GM21619 (cell line): ENCODE results near the gene GRIK3.
"Not testable (repeated sequence)": the region's sequence is repeated elsewhere in the genome, so short reads cannot be mapped to it uniquely, and the experiment has no call there.

Experiments used
- ATAC-seq: cut with Tn5 transposase; IDR thresholded peaks from one replicate; pipeline ENCODE4 v1.9.1; 2021; ENCODE audit not compliant: unreplicated experiment

GRIK3 gene

GRCh38 chr1:36911561-36912364 is 122.6 kb downstream of the GRIK3 start:
- ATAC-seq = no peak

GRCh38 chr1:36910886-36911540 is 123.3 kb downstream of the GRIK3 start:
- no peak for ATAC-seq

DNA sequence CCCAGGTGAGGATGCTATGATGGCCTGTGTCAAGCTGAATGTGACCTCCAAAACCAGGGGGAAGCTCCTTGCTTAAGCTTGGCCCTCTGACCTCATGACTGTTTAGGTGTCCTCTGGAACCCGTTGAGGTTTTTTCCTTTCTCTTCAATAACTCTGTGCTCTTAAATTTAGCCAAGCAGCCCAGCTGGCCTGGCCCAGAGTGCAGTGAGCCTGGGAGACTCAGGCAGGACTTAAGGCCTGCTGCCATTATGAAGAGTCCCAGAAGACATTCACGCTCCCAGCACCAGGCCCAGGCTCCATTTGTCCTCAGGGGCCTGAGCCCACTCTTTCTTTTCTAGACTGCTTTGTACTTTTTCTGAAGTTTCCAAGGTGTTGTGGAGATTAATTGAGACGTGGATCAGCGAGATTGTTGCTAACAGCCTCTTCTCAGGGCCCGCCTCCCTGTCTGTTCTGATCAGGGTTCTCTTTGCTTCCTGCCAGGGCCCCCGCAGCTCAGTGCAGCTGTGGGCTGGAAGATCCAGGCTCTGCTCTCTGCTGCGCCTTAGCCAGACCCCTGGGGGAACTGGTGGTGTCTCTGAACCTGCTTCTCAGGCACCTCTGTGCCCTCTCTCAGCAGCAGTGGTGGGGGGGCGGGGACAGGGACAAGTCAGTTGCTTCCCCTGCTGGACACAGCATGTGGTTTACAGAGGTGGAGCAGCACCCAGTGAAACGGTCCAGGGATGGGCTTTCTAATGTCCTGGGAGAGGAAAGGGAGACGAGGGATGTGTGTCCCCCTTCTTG is 124.2 kb downstream of the GRIK3 start:
- no peak for ATAC-seq

DNA sequence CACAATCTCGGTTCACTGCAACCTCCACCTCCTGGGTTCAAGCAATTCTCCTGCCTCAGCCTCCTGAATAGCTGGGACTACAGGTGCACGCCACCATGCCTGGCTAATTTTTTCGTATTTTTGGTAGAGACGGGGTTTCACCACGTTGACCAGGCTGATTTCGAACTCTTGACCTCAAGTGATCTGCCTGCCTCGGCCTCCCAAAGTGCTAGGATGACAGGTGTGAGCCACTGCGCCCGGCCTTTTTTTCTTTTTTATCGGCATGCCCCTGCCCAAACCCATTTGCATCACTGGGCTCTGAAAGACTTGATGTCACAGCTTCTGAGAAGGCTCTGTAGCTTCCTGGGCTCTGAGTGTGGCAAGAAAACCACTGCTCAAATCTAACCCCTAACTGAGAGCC is 125.0 kb downstream of the GRIK3 start:
- ATAC-seq = not testable (repeated sequence)

DNA sequence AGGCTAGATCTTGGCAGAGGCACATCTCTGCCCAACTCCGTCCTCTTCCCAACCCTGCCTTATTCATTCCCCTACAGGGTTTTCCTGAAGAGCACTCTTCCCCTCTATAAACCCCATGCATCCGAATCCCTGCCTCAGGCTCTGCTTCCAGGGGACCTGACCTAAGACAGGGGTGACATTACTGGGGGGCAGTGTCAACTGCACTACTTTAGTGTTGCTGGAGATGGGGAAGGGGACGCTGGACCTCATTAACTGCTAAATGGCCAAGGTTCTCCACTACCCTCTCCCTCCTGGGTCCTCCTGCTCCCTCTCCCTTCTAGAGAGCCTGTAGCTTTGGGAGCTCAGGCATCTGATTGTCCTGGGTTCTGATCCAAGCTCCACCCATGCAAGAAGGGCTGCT is 126.2 kb downstream of the GRIK3 start:
- no peak for ATAC-seq

- no peak for ATAC-seq
These were observed 127.8 kb downstream of the GRIK3 start for GRCh38 chr1:36906555-36906954.

- ATAC-seq = no peak
These were observed 128.4 kb downstream of the GRIK3 start for GRCh38 chr1:36905941-36906340.

DNA sequence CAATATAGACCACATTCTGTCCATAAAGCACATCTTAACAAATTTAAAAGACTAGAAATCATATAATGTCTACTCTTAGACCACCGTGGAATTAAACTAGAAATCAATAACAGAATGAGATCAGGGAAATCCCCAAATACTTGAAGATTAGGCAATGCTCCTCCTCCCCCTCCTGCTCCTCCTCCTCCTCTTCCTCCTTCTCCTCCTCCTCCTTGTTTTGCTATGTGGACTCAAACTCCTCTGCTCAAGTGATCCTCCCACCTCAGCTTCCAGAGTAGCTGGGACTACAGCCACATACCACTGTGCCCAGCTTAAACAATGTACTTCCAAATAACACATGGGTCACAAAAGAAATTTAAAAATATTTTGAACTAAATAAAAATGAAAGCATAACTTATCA is 134.2 kb downstream of the GRIK3 start:
- no peak for ATAC-seq

DNA sequence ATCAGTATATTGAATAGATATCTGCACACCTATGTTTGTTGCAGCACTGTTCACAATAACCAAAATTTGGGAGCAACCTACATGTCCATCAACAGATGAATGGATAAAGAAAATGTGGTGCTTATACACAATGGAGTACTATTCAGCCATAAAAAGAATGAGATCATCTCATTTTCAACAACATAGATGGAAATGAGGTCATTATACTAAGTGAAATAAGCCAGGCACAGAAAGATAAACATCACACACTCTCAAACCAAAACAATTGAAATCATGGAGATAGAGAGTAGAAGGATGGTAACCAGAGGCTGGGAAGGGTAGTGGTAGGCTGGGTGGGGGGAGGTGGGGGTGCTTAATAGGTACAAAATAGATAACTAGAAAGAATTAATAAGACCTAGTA is 136.5 kb downstream of the GRIK3 start:
- not testable (repeated sequence) for ATAC-seq

GRCh38 chr1:36894824-36895223 is 139.5 kb downstream of the GRIK3 start:
- no peak for ATAC-seq

DNA sequence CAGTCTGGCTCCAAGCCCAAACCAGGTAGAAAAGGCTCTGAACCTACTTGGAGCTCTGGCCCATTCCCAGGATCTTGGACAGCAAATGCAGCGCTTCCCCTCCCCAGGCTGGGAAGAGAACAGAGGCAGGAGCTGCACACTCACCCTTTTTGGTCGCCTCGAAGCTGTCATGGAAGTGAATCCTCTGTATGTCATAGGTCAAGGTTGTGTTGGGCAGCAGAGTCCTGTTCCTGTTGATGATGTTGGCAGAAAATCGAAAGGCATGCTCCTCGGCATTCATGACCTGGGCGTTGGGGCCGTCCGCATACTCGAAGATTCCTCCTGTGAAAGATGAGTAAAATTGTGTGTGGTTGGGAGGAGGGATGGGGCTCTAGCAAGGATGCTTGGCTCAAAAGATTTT is 143.5 kb downstream of the GRIK3 start:
- no peak for ATAC-seq

GRCh38 chr1:36889478-36890226 is 144.7 kb downstream of the GRIK3 start:
- ATAC-seq = no peak

- no peak for ATAC-seq
These were observed 145.4 kb downstream of the GRIK3 start for GRCh38 chr1:36888811-36889477.

GRCh38 chr1:36885540-36886357 is 148.6 kb downstream of the GRIK3 start:
- no peak for ATAC-seq

DNA sequence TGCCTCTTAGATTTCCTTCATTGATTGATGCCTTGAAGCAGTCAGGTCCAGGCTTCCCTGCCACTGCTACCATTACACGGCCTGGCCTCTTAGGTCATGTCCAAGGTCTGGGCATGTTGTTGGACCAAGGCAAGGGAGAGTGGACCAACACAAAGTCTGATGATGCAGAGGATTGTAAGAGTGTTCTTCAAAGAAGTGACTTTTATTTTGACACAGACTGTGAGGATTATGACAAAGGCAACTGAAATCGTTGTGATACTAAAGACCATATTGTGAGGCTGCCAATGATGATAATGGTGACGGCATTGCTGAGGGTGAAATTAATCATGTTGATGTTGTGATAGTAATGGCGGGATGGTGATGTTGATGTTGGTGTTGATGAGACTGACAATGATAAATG is 149.5 kb downstream of the GRIK3 start:
- ATAC-seq = no peak

GRCh38 chr1:36884029-36884701 is 150.2 kb downstream of the GRIK3 start:
- ATAC-seq = no peak

GRCh38 chr1:36883315-36883949 is 150.9 kb downstream of the GRIK3 start:
- ATAC-seq = no peak

- ATAC-seq = no peak
These were observed 151.6 kb downstream of the GRIK3 start for GRCh38 chr1:36882536-36883285.
